Stimulated activated CD4-positive, alpha-beta T cell treated with anti-CD3 and anti-CD28 coated beads, Interleukin-12 subunit alpha, Interleukin-12 subunit beta, amount 100 ng/mL, for 4 hours (primary cell): Measurements from ENCODE around the gene EIF4G3.
A peak's percentile ranks its signal among the peaks of the same experiment; 100 is the strongest.
"Not testable (repeated sequence)": the region's sequence is repeated elsewhere in the genome, so short reads cannot be mapped to it uniquely, and the experiment has no call there.

Source experiments
- DNase-seq: peaks from one replicate; pipeline ENCODE4 v3.0.0-alpha.2; 2020

Gene EIF4G3

DNA sequence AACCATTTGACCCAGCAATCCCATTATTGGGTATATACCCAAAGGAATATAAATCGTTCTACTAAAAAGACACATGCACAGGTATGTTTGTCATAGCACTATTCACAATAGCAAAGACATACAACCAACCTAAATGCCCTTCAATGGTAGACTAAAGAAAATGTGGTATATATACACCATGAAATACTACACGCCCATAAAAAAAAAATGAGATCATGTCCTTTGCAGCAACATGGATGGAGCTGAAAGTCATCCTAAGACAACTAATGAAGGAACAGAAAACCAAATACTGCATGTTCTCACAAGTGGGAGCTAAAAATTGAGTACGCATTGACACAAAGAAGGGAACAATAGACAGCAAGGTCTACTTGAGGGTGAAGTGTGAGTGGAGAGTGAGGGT is 72.0 kb downstream of the EIF4G3 start:
- no peak for DNase-seq

DNA sequence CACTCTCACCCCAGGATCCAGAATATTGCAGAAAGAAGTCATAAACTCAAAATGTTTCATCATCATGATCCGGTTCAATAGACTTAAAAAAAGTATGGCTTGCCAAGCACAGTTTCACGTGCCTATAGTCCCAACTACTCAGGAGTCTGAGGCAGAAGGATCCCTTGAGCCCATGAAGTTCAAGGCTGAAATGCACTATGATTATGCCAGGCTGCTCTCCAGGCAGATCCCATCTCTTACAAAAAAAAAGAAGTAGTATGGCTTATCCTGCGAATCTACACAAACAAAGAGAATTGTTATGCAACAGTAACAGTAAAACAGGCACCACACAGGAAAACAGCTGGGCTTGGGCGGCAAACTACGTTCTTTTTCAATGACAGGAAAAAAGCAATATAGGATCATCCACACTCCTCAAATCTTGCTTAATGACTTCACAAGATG is 76.2 kb downstream of the EIF4G3 start:
- DNase-seq = no peak

DNA sequence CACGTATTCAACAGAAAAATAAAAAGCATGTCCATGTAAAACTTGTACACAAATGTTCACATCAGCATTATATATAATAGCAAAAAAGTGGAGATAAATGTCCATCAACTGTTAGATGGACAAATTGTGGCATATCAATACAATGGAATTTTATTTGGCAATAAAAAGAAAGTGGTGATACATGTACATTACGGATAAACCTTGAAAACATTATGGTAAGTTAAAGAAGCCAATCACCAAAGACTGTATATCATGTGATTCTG is 76.9 kb downstream of the EIF4G3 start:
- no peak for DNase-seq

DNA sequence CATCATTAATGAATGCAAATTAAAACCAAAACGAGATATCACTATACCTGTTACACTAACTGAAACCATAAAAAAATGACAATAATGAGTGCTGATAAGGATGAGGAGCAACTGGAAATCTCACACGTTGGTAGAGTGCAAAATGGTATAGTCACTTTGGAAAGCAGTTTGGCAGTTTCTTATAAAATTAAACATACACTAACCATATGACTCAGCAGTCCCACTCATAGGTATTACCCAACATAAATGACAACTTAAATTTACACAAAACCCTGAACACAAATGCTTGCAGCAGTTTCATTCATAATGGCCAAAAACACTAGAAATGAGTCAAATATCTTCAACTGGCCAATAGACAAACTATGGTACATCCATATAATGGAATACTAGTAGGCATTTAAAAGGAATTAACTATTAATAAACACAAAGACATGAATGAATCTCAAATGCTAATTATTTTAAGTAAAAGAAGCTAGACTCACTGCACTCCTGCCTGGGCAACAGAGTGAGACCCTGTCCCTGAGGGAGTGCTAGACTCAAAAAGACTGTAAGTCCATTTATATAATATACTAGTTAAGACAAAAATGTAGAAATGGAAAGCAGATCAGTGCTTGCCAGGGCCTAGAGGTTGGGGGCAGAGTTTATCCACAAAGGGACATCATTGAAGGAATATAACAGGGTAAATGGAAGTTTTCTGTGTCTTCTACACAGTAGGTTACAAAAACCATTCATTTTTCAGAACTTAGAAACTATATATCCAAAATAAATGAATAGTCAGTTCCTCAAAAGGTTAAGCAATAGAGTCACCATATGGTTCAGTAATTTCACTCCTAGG is 77.4 kb downstream of the EIF4G3 start:
- DNase-seq = no peak

DNA sequence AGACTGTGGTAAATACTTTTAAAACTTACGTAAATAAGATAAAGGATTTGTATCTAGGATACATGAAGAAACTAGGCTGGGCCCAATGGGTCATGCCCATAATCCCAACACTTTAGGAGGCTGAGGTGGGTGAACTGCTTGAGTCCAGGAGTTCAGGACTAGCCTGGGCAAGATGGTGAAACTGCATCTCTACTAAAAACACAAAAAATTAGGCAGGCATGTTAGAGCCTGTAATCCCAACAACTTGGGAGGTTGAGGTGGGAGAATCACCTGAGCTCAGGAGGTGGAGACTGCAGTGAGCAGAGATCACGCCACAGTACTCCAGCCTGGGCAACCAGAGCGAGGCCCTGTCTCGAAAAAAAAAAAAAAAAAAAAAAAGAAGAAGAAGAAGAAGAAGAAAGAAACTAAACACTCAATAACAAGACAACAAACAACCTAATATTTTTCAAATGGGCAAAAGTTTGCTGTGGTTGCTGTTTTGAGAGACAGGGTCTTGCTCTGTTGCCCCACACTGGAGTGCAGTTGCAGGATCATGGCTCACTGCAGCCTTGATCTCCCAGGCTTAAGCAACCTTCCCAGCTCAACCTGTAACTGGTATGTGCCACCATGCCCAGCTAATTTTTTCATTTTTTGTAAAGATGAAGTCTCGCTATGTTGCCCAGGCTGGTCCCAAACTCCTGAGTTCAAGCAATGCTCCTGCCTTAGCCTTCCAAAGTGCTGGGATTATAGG is 78.3 kb downstream of the EIF4G3 start:
- no peak for DNase-seq

DNA sequence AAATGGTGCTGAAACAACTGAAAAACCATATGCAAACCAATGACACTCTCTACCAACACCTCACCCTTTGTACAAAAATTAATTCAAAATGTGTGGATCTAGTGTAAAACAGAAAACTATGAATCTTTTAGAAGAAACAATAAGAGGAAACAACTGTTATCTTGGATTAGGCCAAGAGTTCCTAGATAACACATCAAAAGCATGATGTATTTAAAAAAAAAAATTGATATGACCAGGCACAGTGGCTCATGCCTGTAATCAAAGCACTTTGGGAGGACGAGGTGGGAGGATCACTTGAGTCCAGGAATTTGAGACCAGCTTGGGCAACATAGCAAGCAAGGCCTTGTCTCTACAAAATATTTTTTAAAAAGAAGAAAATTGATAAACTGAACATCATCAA is 79.0 kb downstream of the EIF4G3 start:
- DNase-seq = no peak

DNA sequence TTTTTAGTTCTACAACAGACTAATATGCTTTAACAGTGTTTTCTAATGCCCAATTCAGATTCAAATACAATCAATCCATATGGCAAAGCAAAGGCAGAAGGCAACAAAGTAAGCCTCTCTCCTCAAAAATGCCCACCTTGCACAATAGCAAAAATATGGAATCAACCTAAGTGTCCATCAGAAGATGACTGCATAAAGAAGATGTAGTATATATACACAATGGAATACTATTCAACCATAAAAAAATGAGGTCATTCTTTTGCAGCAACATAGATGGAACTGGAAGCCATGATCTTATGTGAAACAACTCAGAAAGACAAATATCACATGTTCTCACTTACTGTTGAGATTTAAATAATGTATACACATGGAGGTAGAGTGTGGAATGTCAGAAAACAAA is 80.7 kb downstream of the EIF4G3 start:
- no peak for DNase-seq

DNA sequence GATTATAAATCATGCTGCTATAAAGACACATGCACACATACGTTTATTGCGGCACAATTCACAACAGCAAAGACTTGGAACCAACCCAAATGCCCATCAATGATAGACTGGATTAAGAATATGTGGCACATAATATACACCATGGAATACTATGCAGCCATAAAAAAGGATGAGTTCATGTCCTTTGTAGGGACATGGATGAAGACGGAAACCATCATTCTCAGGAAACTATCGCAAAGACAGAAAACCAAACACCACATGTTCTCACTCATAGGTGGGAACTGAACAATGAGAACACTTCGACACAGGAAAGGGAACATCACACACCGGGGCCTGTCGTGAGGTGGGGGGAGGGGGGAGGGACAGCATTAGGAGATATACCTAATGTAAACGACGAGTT is 82.4 kb downstream of the EIF4G3 start:
- DNase-seq = not testable (repeated sequence)

DNA sequence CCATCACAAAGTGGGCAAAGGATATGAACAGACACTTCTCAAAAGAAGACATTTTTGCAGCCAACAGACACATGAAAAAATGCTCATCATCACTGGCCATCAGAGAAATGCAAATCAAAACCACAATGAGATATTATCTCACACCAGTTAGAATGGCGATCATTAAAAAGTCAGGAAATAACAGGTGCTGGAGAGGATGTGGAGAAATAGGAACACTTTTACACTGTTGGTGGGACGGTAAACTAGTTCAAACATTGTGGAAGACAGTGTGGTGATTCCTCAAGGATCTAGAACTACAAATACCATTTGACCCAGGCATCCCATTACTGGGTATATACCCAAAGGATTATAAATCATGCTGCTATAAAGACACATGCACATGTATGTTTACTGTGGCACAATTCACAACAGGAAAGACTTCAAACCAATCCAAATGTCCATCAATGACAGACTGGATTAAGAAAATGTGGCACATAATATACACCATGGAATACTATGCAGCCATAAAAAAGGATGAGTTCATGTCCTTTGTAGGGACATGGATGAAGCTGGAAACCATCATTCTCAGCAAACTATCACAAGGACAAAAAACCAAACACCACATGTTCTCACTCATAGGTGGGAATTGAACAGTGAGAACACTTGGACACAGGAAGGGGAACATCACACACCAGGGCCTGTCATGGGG is 83.3 kb downstream of the EIF4G3 start:
- DNase-seq = not testable (repeated sequence)

DNA sequence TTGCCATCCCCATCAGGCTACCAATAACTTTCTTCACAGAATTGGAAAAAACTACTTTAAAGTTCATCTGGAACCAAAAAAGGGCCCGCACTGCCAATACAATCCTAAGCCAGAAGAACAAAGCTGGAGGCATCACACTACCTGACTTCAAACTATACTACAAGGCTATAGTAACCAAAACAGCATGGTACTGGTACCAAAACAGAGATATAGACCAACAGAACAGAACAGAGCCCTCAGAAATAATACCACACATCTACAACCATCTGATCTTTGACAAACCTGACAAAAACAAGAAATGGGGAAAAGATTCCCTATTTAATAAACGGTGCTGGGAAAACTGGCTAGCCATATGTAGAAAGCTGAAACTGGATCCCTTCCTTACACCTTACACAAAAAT is 84.2 kb downstream of the EIF4G3 start:
- not testable (repeated sequence) for DNase-seq

DNA sequence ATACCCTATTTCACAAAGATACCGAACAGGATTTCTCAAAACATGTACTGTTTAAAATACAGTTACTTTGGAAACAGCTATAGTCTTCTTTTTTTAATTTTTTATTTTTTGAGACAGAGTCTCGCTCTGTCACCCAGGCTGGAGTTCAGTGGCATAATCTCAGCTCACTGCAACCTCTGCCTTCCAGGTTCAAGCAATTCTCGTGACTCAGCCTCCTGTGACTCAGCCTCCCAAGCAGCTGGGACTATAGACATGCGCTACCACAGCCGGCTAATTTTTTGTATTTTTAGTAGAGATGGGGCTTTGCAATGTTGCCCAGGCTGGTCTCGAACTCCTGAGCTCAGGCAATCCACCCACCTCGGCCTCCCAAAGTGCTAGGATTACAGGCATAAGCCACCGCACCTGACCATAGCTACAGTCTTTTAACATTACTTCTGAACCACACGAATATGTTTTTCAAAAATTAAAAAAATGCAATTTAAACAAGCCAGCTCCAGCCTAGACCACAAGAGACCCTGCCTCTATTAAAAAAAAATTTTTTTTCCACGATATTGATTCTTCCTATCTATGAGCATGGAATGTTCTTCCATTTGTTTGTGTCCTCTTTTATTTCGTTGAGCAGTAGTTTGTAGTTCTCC is 85.5 kb downstream of the EIF4G3 start:
- not testable (repeated sequence) for DNase-seq

DNA sequence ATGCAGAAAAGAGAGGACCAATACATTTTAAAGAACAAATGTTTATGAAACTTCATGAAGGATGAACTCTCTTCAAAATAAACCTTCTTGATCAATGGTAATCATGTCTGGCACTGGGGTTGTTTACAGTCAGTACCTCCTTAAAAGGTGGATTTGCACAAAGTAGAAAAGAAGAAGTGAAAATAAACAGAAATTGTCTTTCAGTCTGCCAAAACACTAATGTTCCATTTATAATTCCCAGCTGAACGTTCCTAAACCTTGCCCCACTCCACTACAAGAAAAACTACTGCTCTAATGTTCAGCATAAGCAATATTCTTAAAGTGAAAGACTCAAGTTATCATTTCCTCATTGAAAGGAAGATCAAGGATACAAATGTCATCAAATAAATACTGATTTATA is 86.2 kb downstream of the EIF4G3 start:
- no peak for DNase-seq

DNA sequence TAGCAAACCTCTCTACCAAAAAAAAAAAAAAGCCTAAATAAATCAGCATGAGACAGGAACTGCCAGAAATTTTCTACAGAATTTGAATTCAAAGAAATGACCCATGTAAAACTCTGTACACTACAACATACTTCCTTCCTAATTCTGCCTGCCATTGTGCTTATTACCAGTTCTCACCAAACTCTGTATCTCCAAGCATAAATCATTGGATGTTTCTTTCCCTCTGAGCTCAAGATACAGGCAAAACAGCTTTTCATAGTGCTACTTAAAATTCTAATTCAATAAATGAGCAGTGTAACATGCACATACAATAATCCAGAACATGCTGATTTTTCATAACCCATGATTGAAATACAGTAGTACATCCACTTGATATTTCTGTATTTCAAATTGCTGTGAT is 87.0 kb downstream of the EIF4G3 start:
- no peak for DNase-seq

DNA sequence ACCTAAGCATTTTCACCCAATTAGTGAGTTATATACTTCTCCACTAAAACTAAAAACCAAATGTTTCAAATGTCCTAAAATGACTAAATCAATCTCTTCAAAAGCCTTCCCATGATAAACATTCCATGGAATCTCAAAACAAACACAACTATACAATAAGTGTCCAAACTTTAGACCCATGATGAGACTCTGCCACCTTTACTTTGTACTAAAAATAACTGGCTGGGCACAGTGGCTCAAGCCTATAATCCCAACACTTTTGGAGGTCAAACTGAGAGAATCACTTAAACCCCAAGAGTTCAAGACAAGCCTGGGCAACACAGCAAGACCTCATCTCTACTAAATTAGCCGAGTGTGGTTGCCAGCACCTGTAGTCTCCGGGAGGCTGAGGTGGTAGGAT is 87.4 kb downstream of the EIF4G3 start:
- DNase-seq = no peak

DNA sequence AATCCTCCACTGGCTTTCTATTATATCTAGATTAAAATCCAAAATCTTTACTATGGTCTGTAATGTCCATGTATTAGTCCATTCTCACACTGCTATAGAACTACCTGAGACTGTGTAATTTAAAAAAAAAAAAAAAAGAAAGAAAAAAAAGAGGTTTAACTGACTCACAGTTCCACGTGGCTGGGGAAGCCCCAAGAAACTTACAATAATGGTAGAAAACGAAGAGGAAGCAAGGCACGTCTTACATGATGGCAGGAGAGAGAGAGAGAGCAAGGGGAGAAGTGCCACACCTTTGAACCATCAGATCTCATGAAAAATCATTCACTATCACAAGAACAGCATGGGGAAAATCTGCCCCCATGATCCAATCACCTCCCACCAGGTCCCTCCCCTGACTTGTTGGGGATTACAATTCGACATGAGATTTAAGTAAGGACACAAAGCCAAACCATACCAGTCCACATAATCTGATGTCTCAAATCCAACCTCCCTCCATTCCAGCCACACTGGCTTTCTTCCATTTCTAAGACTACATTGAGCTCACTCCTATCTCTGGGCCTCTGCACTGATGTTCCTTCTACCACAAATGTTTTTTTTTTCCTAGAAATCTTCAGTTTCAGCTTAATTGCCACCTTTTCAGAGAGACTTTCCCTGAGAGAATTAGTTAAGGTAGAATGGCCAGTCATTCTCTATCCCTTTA is 92.4 kb downstream of the EIF4G3 start:
- DNase-seq = peak; percentile 7

DNA sequence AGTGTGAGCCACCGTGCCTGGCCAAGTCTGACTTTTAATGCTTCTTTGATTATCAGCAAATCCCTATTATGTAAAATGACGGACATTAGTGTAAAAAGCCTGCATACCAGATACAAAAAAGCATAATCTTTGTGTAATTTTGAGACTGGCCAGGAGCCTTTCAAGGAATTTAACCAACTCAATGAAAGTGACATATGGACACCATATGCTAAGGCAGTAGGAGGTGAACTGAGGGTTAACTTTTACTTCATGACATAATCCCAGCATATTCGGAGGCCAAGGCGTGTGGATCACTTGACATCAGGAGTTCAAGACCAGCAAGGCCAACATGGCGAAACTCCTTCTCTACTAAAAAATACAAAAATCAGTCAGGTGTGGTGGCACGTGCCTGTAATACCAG is 94.6 kb downstream of the EIF4G3 start:
- DNase-seq = no peak

DNA sequence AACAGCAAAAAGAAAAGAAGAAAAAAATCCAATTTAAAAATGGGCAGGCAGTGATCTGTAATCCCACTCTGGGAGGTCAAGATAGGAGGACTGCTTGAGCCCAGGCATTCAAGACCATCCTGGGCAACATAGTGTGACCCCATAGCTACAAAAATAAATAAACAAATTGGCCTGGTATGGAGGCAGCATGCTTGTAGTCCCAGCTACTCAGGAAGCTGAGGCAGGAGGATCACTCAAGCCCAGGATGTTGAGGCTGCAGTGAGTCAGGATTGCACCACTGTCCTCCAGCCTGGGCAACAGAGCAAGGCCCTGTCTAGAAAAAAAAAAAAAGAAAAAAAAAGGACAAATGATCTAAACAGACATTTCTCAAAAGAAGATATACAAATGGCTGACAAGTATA is 99.6 kb downstream of the EIF4G3 start:
- DNase-seq = no peak

DNA sequence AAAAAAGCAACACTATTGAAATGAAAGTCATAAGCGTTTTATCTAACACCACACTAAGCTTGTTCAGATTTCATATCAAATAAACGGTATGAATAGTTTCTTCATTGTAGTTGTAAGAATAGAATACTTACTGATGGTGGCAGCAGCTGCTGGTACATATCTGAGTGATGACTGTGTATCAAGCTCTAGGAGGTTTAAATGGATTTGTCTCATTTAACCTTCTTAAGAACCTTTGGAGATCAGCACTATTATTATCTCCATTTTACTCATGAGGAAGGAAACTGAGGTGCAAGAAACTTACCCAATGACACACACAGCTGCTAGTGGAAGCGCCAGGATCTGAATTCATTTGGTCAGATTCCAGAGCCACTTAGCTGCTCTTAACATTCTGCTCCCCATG is 104.0 kb downstream of the EIF4G3 start:
- no peak for DNase-seq

DNA sequence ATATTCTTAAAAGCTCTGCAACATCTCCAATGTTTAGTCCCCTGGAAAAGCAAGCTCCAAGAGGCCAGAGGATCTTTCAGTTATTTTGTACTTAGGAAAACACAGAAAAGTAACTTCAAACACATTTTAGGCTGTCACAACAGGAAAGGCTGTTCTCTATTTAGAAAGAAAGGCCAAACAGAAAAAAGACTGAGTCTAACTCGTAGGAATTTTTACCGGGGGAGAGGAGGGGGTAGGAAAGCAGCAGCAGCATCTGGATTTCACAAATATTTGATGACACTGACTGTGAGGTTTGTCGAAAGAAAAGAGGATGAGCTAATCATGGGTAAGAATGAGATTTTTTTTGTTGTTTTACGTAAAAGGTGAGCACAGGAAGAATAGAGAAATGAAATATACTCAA is 107.1 kb downstream of the EIF4G3 start:
- no peak for DNase-seq

DNA sequence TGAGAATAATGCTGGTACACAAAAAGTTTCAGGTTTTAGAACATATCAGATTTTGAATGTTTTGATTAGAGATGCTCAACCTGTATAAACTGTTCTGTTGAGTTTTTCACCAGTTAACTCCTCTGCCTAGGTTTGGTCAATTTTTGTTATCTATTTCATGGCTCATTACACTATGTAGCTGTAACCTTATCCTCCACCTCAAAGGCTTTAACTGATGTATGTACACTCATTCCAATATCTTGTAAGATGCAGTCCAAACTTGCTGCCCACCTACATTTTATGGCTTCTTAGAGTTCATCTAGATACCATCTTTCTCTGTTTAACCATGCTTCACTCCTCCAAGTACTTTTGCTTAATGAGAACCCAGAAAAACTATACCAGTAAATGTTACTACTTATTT is 107.8 kb downstream of the EIF4G3 start:
- no peak for DNase-seq

DNA sequence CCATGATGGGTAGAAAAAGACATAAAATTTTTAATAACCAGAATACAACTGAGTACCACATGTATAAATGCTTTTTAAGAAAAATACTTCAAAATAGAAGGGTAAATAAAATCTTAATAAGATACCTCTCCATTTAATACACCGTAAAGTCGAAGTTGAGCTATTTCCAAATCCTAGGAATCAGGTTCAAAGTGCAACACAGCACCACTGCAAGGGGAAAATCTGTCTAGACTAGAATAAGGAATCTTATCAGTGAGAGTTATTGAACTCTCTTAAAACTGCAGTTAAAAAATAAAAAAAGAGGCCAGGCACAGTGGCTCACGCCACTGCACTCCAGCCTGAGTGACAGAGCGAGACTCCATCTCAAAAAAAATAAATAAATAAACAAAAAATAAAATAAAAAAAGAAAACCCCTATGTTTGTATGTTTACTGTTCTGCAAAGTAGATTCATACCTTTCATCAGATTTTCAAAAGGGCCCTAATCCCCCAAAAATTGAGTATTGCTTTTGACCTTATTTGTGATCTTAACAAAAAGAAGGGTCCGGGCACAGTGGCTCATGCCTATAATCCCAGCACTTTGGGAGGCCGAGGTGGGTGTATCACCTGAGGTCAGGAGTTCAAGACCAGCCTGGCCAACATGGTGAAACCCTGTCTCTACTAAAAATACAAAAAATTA is 109.0 kb downstream of the EIF4G3 start:
- DNase-seq = no peak

DNA sequence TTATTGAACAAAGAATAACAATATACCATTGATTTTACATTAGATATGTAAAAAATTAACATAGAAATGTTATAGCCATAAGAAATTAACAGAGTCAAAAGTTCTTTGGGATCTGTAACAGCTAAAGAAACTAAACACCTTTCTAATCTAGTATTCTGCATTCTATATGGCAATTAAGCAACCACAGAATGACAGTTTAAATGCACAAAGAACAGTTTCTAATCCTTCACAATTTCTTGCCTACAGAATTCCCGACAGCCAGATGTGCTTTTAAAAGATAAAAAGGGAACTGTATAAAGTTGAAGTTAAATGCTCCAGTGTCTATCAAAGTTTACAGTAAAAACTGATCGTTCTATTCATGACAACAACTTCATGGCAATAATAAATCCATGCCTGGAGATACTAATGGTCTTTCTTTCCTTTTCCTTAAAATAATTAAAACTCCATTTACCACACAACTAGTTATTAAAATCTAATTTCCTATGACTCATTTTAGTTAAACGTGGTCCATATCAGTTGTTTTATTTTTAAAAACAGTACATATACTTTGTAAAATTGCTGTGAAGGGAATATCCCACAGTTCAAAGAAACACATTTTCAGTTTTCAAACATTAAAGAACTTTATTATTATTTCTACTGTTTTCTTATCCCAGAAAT is 110.2 kb downstream of the EIF4G3 start:
- no peak for DNase-seq
